GM18519 (cell line): ENCODE data around the gene DNAJC5G.

ENCODE experiments used
- ATAC-seq: cut with Tn5 transposase; IDR thresholded peaks from one replicate; pipeline ENCODE4 v1.9.1; 2021; ENCODE audit warnings: mild to moderate bottlenecking, moderate library complexity; ENCODE audit not compliant: unreplicated experiment, low FRiP score

DNAJC5G gene, protein sequence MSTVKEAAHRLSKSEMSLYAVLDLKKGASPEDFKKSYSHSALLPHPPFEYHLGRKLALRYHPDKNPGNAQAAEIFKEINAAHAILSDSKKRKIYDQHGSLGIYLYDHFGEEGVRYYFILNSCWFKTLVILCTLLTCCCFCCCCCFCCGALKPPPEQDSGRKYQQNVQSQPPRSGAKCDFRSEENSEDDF

DNA sequence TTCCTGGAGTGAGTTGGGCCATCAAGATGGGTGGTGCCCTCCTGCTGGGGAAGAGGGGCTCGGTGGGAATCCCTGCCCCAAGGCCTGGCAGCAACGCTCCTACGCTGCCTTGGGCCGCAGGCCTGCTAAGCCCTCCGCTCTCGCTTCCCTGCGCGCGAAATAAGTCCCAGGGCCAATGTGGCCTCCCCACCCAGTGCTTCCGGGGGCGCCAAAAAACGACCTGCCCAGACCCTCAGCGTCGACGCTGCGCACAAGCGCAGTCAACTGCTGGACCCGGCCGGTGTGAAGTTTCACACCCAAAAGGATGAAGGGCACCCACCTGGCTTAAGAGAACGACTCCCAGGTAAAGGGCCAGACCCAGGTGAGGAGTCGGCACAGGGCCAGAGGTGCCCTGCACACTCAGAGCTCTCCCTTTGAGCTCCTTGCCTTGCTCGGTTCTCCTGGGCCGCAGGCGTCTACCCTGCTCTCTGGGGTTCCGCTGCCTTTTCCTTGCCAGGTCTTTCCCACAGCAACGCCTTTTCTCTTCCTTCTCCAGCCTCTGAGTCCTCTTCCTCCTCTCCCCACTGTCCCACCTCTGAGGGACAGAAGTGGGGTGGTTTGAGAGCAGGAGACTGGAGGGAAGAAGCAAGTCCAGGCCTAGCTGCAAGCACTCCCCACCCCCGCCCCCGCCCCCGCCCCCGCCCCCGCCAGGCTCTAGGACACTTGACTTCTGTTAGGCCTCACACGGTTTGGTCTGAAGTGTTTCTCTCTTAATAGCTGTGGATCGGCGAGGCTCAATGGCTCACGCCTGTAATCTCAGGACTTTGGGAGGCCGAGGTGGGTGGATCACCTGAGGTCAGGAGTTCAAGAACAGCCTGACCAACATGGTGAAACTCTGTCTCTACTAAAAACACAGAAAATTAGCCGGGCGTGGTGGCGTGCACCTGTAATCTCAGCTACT lies at the start of gene DNAJC5G:
Gene DNAJC5G, plus strand, starts transcription at position 223 of the 940 bp plus-strand sequence. CDS start 1,296 bp downstream, outside the sequence.
- ATAC-seq, result no peak

DNA sequence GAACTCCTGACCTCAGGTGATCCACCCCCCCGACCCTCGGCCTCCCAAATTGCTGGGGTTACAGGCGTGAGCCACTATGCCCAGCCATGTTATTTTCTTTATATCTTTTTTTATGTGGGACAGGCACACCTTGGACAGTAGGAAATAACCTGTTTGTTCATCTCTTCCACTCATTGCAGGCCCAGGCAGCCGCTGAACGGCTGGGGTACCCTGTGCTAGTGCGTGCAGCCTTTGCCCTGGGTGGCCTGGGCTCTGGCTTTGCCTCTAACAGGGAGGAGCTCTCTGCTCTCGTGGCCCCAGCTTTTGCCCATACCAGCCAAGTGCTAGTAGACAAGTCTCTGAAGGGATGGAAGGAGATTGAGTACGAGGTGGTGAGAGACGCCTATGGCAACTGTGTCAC lies 49.7 kb upstream of the DNAJC5G start:
- no peak for ATAC-seq

DNA sequence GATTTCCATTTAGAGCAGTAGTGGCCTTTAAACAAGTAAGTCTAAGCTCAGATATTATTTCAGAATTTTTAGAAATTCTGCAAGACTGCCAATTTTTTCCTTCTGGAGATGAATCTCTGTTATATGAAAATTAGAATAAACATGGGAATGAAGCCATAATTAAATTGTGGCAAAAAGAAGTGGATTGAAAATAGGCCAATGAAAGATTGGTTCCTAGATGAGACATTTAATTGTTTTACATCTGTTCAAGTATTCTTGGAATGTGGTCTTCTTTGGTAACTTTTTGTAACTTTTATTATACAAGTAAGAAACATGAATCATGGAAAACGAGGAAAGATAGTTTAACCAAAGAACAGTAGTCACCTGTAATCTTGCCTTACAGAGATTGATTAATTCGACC lies 47.7 kb upstream of the DNAJC5G start:
- no peak for ATAC-seq

DNA sequence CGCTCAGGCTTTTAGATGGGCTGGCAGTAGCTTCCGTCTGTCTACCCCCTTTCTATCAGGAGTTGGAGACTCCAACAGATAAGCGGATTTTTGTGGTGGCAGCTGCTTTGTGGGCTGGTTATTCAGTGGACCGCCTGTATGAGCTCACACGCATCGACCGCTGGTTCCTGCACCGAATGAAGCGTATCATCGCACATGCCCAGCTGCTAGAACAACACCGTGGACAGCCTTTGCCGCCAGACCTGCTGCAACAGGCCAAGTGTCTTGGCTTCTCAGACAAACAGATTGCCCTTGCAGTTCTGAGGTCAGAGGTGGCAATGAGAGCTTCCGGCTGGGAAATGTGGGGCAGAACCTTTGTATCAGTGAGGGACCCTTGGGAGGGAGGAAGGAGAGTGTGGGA lies 43.3 kb upstream of the DNAJC5G start:
- no peak for ATAC-seq

DNA sequence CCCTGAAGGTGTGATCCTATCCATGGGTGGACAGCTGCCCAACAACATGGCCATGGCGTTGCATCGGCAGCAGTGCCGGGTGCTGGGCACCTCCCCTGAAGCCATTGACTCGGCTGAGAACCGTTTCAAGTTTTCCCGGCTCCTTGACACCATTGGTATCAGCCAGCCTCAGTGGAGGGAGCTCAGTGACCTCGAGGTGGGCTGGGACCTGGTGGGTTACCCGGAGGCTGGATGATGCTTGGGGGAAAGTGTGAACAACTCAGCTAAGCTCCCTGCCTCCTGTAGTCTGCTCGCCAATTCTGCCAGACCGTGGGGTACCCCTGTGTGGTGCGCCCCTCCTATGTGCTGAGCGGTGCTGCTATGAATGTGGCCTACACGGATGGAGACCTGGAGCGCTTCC lies 41.9 kb upstream of the DNAJC5G start:
- no peak for ATAC-seq

DNA sequence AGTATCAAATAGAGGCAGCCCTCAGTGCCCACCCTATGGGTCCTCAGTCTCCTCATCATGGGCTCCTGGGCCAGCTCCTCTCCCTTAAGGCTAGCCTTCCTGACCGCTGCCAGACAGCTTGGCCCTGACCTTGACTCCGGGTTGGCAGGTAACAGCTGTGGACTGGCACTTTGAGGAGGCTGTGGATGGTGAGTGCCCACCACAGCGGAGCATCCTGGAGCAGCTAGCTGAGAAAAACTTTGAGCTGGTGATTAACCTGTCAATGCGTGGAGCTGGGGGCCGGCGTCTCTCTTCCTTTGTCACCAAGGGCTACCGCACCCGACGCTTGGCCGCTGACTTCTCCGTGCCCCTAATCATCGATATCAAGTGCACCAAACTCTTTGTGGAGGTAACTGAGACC lies 39.1 kb upstream of the DNAJC5G start:
- ATAC-seq, result no peak

DNA sequence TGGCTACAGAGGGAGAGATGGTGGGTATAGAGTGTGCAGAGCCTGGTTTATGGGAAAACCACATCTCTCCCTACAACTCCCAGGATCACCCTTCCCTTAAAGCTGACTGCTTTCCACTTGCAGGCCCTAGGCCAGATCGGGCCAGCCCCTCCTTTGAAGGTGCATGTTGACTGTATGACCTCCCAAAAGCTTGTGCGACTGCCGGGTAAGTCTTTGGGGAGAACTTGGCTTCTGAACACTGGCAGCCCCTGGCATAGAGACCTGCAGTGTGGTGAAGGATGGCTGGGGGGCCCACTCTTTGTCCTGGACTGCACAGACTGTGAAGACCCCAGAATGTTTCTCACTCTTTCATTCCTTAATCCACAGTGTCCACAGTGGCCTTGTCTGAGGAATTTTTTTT lies 38.6 kb upstream of the DNAJC5G start:
- ATAC-seq, result no peak

DNA sequence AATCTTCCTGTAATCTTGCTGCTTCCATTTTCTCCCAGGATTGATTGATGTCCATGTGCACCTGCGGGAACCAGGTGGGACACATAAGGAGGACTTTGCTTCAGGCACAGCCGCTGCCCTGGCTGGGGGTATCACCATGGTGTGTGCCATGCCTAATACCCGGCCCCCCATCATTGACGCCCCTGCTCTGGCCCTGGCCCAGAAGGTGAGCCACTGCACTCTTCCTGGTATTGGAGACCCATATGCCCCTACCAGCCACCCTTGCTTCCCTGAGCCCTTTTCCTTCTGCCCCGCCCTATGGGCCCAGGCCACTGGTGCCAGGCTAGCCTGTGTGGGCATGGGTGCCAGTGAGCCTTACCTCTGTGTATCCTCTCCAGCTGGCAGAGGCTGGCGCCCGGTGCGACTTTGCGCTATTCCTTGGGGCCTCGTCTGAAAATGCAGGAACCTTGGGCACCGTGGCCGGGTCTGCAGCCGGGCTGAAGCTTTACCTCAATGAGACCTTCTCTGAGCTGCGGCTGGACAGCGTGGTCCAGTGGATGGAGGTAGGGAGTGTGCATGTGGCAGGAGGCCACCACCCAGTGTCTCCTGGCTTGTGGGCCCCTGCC lies 37.8 kb upstream of the DNAJC5G start:
- no peak for ATAC-seq

DNA sequence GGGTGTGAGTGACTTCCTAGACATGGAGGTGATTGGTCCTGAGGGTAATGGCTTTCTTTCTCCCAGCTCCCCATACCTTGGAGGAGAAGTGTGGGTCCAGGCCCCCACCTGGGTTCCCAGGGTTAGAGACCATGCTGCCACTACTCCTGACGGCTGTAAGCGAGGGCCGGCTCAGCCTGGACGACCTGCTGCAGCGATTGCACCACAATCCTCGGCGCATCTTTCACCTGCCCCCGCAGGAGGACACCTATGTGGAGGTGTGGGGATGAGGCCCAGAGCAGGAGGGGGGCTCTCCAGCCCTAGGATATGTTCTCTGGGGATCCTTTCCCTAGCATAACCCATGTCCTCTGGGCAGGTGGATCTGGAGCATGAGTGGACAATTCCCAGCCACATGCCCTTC lies 36.3 kb upstream of the DNAJC5G start:
- no peak for ATAC-seq

DNA sequence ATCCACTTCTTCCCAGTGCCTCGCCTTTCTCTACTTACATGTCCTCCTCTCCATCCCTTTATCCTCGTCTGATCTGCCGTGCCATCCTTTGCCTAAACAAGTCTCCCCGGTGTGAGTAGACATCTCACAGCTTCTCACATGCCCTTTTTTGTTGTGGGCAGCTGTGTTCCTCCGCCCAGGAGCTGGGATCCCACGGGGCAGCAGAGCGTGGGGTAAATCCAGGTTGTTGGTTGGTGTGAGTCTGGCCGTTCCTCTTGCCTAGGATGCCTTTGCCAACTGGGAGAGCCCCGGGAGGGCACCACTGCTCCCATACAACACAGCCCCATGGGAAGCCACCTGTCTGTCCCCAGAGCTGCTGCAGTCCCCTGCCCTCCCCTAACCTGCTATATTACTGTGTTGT lies 34.8 kb upstream of the DNAJC5G start:
- no peak for ATAC-seq

DNA sequence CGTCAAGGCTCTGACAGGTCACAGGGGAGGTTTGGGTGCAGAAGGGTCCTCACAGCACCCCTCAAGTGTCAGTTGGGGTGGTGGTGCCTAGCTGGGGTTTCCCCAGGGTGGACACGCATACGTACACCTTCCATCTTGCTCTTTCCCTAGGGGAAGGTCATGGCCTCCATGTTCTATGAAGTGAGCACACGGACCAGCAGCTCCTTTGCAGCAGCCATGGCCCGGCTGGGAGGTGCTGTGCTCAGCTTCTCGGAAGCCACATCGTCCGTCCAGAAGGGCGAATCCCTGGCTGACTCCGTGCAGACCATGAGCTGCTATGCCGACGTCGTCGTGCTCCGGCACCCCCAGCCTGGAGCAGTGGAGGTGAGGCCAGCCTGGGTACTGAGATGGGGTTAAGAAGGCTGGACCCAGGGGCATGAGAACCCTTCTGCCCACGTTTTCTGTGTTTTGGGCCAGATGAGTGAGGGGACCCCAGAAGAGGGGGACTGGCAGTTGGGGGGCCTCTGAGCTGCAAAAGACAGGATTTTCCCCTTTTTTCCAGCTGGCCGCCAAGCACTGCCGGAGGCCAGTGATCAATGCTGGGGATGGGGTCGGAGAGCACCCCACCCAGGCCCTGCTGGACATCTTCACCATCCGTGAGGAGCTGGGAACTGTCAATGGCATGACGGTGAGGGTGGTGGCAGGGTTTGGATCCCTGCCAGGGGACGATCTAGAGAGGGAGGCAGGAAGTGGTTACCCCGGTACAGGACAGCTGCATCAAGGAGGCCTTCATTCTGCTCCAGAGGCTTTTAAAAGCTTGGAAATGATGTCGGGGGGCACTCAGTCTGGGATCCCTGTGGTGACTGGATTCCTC lies 33.2 kb upstream of the DNAJC5G start:
- no peak for ATAC-seq

DNA sequence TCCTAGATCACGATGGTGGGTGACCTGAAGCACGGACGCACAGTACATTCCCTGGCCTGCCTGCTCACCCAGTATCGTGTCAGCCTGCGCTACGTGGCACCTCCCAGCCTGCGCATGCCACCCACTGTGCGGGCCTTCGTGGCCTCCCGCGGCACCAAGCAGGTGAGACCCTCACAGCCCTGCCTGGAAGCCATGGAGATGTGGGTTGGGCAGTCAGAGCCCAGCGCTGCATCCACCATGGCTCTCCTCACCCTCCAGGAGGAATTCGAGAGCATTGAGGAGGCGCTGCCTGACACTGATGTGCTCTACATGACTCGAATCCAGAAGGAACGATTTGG lies 32.6 kb upstream of the DNAJC5G start:
- no peak for ATAC-seq

DNA sequence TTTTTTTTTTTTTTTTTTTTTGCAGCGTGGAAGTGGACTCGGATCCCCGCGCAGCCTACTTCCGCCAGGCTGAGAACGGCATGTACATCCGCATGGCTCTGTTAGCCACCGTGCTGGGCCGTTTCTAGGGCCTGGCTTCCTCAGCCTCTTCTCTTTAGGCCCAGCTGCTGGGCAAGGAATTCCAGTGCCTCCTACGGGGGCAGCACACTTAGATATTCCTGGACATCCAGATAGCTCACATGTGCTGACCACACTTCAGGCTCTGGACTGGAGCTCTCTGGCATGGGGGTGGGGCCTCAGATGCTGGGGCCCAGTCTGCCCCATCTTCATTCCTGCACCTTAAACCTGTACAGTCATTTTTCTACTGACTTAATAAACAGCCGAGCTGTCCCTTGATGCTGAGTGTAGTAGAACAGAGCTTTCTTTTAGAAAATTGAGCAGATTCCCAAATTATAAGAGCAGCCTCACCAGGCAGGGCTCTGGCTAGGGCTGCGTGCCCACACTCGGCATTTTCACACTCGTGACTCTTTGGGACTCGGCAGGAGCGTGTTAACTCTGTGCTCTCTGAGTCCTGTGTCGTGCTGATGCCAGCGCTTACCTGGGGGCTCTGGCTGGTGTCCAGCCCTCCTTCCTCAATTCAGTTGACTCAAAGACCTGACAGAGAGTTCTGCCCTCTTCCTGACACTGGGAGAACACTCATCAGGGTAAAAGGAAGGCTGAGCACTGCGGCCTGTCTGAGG lies 31.7 kb upstream of the DNAJC5G start:
- ATAC-seq, result no peak

DNA sequence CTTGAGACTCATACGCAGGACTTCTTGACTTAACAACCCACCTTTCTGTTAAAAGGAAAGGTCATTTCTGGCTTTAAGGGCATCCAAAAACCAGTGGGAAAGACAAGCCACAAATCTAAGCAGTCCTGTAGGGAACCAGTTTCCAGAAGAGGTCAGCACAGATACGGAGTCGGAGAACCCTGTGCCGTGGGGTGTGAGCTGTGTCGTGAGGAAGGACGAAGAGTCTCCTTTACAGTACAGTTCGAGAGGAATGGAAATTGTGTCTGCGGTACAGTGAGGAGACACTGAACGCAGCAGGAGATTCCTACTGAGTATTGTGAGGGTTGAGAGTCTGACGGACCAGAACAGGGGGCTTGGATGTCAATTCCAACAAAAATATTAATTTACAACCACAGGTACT lies 30.1 kb upstream of the DNAJC5G start:
- no peak for ATAC-seq

DNA sequence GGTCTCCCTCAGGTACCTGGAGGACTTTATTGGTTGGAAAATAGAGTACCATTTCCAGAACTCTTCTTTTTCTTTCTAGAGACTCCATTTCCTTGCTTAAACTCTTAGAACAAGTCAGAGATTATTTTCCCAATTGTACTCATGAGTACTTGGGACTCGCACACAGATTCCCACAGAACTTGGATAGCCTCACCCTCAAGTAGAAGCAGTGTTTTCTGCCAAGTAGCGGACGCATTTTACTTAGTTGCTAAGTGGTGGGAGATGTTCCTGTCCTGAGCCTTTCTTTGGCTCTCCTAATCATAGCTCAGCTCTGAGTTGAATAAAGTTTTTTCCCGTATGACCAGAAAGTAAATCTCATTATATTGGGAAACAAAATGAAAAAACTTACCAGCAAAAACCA lies 29.6 kb upstream of the DNAJC5G start:
- ATAC-seq, result no peak

DNA sequence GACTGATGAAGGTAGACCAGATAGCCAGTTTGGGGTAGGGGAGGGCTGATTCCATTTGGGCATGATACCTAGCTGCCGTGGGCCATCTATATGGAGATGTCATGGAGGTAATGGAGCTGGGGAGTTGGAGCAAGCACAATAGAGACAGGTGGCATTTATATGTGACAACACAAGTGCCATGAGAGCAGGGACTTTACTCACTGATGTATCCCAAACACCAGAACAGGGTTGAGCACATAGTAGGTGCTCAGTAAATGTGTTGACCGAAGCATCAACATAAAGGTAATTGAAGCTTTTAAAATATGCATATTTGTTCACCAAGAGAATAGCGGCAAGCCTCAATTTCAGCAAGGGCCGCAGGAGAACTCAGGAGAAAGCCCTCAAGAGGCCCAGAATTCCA lies 27.3 kb upstream of the DNAJC5G start:
- no peak for ATAC-seq

DNA sequence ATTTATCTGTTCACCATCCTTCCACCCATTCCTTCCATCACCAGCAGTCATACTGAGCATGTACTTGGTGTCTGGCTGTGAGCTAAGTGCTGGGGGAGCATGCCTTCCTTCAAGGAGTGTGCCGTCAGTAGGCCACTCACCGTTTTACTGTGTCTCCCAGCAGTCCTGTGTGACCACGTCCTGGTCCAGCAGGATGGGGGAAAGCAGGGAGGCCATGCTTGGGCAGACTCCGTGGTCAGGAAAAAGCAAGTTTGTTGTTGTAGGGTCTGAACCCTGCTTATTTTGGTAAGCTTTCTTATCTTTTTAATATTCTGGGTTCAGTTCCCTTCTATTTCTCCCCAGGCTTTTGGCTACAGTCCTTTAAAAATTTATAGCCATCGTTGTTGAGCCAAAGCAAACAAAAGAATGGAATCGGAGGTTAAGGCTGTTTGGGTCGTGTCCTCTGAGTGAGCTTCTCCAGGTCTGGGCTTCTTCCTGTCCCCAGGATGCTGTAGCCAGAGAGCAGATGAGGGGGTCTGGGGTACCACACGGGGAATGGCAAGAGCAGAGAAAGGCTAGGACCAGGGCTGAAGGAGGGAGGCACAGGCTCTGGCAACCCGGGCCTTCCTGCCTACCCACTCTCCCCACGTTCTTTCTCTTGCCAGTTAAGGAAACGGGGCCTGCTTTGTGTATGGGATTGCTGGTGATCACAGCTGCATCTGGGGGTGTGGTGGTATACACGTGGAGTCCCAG lies 25.9 kb upstream of the DNAJC5G start:
- no peak for ATAC-seq

DNA sequence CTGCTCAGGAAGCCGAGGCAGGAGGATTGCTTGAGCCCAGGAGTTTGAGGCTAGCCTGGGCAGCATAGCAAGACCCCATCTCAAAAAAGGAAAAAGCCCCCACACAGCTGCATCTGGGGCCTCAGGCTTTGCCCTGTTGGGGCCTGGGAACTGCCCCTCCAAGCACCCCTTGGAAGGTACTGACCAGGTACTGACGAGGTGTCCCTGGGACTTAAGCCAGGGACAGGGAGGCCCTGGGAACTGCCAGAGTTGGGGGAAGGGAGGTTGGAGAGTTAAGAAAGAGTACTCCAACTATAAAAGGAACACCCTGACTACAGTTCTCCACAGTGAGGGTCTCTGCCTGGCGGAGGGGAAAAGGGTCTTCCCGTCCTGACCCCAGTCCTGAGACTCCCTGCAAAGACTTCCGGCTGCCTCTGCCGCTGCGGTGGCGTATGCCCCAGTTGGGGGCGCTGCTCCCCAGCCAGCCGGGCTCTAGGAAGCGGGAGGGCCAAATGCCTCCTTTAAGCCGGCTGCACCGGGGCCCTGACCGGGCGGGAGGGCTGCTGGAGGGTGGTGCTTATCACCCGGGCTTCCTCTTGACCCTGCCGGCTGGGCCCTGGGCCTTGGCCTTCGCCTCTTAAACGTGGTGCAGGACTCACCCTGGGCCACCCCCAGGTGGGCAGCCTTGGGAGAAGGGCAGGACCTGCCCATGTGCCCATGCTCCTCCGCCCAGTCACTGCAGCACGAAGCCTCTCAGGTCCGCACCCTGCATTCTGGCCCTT lies 25.2 kb upstream of the DNAJC5G start:
- no peak for ATAC-seq
